Fibroblast of villous mesenchyme (primary cell): ENCODE results near the gene AATF. TPM values are rescaled to one million over a fixed set of nuclear protein-coding genes. Genes with fewer than 3 reads are reported as not detected.
A peak's percentile ranks its signal among the peaks of the same experiment; 100 is the strongest.

Experiments
- DNase-seq: peaks from one replicate; pipeline ENCODE4 v3.0.0-alpha.2; 2010; ENCODE audit warnings: low read depth
- H3K4me3 ChIP-seq: 2 replicates; pipeline ENCODE4 v1.5.1; 2011; ENCODE audit warnings: low read depth, mild to moderate bottlenecking, low read length
- CTCF ChIP-seq: IDR thresholded peaks from 2 replicates; pipeline ENCODE4 v1.5.1; 2012; ENCODE audit warnings: low read depth, mild to moderate bottlenecking, low read length; ENCODE audit not compliant: insufficient read depth
- total RNA-seq: library from RNA; depleted of rRNA; stranded (reverse); fragments of >200 nt; gene quantifications from 2 replicates; pipeline ENCODE4 v1.2.3, GENCODE V29; 2012

AATF gene
- total RNA-seq, 1 donor = 24.2 TPM

DNA sequence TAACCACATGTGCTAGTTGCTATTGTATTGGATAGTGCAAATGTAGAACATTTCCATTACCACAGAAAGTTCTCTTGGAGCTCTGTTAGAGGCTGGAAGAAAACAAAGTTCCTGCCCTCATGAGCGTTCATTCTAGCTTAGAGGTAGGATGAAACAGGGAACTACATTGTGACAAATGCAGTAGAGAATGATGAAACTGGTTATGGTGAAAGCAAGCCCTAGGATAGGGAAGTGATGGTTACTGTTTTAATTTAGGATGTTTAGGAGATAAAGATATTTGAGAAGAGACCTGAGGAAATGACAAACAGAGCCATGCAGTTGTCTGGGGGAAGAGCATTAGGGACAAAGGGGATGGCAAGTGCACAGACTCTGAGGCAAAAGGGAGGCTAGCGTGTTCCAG, 50.7 kb downstream of the AATF start:
- no peak overlapping the region for H3K4me3 ChIP-seq
- no peak for DNase-seq
- TF ChIP-seq CTCF = no peak

DNA sequence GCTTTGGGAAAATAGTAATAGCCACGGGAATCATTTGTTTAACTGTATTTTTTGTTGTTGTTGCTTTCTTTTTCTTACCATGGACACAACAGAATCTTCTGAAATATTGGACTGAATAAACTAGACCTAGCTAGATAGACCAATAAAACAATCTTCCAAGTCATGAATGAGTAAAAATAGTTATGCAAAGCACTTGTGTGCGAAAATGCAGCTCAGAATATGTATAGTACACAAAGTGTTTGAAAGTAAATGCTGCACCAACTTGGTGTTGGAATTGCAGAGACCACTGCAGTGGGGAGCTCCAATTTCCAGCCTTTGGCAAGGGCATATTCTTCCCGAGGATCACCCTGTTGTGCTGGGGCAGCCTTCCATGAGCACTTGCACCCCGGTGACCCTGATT, 68.0 kb downstream of the AATF start:
- DNase-seq = no peak
- TF ChIP-seq CTCF = no peak
- H3K4me3 ChIP-seq = no peak overlapping the region

GRCh38 chr17:37017404-37017803, 68.7 kb downstream of the AATF start:
- H3K4me3 ChIP-seq = no peak overlapping the region
- no peak for TF ChIP-seq CTCF
- DNase-seq = no peak

DNA sequence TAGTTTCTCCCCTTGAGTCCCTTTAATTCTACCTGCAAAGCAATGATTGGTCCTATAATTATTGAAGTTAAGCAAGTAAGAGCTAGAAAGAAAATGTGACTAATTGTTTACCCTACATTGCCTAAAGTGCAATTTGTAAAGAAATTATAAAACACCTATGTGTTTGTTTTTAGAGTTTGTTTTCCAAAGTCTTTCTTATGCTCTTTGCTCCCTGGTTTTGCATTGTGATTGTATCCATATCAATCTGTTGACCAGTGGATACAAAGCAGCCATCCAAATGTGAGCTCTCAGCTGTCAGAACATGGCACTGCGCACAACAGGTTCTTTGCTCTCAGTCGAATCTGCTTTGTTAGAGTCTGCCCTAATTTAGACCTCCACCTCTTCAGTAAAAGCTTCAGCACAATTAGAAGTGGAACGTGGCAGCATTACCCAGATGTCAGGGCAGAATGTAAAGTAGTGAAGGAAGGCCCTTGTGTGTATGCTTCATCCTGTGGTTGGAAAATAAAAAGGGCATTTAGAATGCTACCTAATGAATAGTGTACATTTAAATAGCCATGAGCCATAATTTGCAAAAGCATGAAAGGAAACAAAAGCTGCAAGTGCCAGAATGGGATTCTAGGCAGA, 70.5 kb downstream of the AATF start:
- H3K4me3 ChIP-seq = no peak overlapping the region
- no peak for TF ChIP-seq CTCF
- DNase-seq = no peak

DNA sequence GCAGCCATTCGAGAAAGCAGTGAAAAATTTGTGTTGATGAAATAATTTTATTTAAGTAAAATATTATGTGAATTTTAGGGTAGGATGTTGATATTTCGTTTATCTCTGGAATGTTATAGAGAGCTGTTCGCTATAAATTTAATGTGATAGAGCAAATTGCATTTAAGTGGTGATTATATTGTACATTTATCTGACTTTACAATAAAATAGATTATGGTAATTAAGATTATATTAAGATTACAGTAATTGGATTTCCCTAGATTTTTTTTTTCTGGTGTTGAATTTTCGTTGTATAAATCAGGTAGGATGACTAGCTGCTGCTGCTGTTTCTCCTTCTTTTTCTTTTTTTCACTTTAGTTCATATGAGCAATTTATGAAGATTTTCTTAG, 71.0 kb downstream of the AATF start:
- no peak overlapping the region for H3K4me3 ChIP-seq
- TF ChIP-seq CTCF = no peak
- DNase-seq = no peak

DNA sequence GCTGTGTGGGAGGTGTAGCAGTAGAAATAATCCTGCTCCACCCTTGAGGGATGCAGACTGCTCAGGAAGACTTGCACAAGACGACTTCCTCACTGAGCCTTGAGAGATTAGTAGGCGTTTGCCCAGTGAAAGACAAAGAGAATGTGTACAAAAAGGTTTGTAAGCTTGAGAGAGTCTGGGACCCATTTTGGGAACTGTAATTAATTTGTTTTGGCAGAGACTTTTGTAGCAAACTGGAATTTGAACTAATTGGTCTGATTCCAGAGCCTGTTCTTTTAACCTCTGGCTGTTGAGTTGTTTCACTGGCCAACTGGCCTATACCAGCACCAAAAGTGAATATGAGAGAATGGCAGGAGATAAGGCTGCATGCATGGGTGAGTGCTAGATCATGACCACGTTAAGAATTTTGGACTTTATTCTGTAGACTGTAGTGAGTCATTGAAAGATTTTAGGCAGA, 75.5 kb downstream of the AATF start:
- no peak overlapping the region for H3K4me3 ChIP-seq
- no peak for TF ChIP-seq CTCF
- DNase-seq = no peak

GRCh38 chr17:37025238-37025637, 76.5 kb downstream of the AATF start:
- no peak for TF ChIP-seq CTCF
- peak; percentile 38 for DNase-seq
- H3K4me3 ChIP-seq = no peak overlapping the region
